Measurements from ENCODE around the gene CAVIN1.
A peak's percentile ranks its signal among the peaks of the same experiment; 100 is the strongest.

Gene CAVIN1

DNA sequence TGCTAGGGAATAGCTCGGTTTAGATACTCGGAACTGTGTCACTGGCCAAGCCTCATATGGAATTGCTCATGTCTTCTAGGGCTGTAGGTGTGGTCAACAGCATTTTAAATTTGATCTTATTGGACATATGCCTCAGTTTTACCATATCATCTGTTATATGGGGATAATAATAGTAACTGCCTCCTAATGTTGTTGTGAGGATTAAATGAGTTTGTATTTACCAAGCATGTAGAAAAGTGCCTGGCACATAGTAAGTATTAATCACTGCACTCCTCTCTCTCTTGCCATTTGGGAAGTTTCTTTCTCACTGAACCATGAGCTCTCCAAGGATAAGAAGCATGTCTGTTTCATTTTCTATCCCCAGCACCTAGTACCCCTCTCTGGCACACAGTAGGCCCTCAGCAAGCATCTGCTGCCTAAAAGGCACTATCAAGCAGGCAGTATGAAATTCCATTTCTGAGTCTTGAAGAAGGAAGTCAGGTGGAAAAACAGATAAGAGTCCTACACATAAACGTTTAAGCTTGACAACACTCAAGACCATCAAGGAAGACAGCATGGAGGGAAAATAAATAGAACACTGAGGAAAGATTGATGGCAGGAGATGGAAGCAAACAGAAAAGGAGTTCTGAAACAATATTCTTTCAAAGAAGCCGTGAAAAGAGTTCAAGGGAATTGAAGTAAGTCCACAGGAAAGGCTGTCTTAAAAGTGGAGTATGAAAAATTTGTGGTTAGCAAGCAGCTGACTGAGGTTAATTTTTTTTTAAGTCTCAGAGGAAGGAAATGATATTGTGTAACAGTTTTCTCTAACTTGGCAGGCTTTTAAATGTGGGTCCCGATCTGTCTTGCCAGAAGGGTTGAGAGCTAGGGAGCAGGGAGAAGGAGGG is 33.4 kb upstream of the CAVIN1 start:
- ChIA-PET POLR2A (interaction anchor here (1.4 kb wide), 1 partner anchor 9 kb away, joined by 3 read pairs; no protein-coding TSS in a partner anchor), CTCF (interaction anchor here (0.5 to 1.8 kb wide), 8 partner anchors 12 to 49 kb away, joined by 3 to 7 read pairs (median 4); no protein-coding TSS in a partner anchor)
- H3K4me1 ChIP-seq (ENCODE audit: control insufficient read depth, insufficient read depth, low read length): peaks cover 5% of the 10 kb centered on the region
- peaks cover 1 to 8% of the 10 kb centered on the region in 2 experiments for H3K36me3 ChIP-seq (ENCODE audit: control insufficient read depth in 2 of 2, insufficient read depth in 1 of 2, low read length in 2 of 2)
- no peak overlapping the region for H3K4me3 ChIP-seq (ENCODE audit: low read depth, low read length)
- no peaks in the 10 kb centered on the region for H3K9me3 ChIP-seq (ENCODE audit: control insufficient read depth, insufficient read depth, low read depth, low read length)
- TF ChIP-seq YY2 (tag by site-specific recombination; IDR thresholded peaks at IDR 0.05) (no peak), ZNF155 (tag by site-specific recombination; IDR thresholded peaks at IDR 0.05) (no peak), ZFP69B (tag by site-specific recombination; IDR thresholded peaks at IDR 0.05) (peak; percentile 36; the same call in 1 of the 2 replicates), ZBTB17 (tag by site-specific recombination; IDR thresholded peaks at IDR 0.05) (peak; percentile 27; the same call in 1 of the 2 replicates), WT1 (tag by site-specific recombination; IDR thresholded peaks at IDR 0.05) (no peak), ZNF664 (tag by site-specific recombination; IDR thresholded peaks at IDR 0.05) (peak; percentile 89), ZNF174 (tag by site-specific recombination; IDR thresholded peaks at IDR 0.05) (no peak), ZNF830 (tag by site-specific recombination; IDR thresholded peaks at IDR 0.05; ENCODE audit: low read depth) (no peak), SCRT1 (tag by site-specific recombination; IDR thresholded peaks at IDR 0.05; ENCODE audit: borderline replicate concordance) (no peak), ZNF23 (tag by site-specific recombination; IDR thresholded peaks at IDR 0.05; ENCODE audit: borderline replicate concordance) (no peak), MYNN (tag by site-specific recombination; IDR thresholded peaks at IDR 0.05; ENCODE audit: borderline replicate concordance) (0 out of 2 replicates have a peak, but pooled peaks have one; percentile 52)
- TF ChIP-seq, protein P1, sequence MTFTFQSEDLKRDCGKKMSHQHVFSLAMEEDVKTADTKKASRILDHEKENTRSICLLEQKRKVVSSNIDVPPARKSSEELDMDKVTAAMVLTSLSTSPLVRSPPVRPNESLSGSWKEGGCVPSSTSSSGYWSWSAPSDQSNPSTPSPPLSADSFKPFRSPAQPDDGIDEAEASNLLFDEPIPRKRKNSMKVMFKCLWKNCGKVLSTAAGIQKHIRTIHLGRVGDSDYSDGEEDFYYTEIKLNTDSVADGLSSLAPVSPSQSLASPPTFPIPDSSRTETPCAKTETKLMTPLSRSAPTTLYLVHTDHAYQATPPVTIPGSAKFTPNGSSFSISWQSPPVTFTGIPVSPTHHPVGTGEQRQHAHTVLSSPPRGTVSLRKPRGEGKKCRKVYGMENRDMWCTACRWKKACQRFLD (tag by site-specific recombination; IDR thresholded peaks at IDR 0.05): no peak
- TF ChIP-seq, protein P2, sequence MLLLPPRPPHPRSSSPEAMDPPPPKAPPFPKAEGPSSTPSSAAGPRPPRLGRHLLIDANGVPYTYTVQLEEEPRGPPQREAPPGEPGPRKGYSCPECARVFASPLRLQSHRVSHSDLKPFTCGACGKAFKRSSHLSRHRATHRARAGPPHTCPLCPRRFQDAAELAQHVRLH (tag by site-specific recombination; IDR thresholded peaks at IDR 0.05): no peak
- TF ChIP-seq, protein P3, sequence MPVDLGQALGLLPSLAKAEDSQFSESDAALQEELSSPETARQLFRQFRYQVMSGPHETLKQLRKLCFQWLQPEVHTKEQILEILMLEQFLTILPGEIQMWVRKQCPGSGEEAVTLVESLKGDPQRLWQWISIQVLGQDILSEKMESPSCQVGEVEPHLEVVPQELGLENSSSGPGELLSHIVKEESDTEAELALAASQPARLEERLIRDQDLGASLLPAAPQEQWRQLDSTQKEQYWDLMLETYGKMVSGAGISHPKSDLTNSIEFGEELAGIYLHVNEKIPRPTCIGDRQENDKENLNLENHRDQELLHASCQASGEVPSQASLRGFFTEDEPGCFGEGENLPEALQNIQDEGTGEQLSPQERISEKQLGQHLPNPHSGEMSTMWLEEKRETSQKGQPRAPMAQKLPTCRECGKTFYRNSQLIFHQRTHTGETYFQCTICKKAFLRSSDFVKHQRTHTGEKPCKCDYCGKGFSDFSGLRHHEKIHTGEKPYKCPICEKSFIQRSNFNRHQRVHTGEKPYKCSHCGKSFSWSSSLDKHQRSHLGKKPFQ (tag by site-specific recombination; IDR thresholded peaks at IDR 0.05): no peak
- TF ChIP-seq, protein P4, sequence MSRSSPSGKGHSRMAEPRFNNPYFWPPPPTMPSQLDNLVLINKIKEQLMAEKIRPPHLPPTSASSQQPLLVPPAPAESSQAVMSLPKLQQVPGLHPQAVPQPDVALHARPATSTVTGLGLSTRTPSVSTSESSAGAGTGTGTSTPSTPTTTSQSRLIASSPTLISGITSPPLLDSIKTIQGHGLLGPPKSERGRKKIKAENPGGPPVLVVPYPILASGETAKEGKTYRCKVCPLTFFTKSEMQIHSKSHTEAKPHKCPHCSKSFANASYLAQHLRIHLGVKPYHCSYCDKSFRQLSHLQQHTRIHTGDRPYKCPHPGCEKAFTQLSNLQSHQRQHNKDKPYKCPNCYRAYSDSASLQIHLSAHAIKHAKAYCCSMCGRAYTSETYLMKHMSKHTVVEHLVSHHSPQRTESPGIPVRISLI (tag by site-specific recombination; IDR thresholded peaks at IDR 0.05): 0 out of 2 replicates have a peak, but pooled peaks have one; percentile 36
- TF ChIP-seq, protein P5, sequence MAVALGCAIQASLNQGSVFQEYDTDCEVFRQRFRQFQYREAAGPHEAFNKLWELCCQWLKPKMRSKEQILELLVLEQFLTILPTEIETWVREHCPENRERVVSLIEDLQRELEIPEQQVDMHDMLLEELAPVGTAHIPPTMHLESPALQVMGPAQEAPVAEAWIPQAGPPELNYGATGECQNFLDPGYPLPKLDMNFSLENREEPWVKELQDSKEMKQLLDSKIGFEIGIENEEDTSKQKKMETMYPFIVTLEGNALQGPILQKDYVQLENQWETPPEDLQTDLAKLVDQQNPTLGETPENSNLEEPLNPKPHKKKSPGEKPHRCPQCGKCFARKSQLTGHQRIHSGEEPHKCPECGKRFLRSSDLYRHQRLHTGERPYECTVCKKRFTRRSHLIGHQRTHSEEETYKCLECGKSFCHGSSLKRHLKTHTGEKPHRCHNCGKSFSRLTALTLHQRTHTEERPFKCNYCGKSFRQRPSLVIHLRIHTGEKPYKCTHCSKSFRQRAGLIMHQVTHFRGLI (tag by site-specific recombination; IDR thresholded peaks at IDR 0.05): no peak
- TF ChIP-seq, protein P6, sequence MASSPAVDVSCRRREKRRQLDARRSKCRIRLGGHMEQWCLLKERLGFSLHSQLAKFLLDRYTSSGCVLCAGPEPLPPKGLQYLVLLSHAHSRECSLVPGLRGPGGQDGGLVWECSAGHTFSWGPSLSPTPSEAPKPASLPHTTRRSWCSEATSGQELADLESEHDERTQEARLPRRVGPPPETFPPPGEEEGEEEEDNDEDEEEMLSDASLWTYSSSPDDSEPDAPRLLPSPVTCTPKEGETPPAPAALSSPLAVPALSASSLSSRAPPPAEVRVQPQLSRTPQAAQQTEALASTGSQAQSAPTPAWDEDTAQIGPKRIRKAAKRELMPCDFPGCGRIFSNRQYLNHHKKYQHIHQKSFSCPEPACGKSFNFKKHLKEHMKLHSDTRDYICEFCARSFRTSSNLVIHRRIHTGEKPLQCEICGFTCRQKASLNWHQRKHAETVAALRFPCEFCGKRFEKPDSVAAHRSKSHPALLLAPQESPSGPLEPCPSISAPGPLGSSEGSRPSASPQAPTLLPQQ (tag by site-specific recombination; IDR thresholded peaks at IDR 0.05): peak; percentile 73; the same call in 1 of the 2 replicates
- no peak overlapping the region for H3K27ac ChIP-seq (ENCODE audit: extremely low read depth, low read depth, low read length)

All from HEK293 (cell line).